Measurements from ENCODE around the gene TBC1D22A.

TBC1D22A gene

DNA sequence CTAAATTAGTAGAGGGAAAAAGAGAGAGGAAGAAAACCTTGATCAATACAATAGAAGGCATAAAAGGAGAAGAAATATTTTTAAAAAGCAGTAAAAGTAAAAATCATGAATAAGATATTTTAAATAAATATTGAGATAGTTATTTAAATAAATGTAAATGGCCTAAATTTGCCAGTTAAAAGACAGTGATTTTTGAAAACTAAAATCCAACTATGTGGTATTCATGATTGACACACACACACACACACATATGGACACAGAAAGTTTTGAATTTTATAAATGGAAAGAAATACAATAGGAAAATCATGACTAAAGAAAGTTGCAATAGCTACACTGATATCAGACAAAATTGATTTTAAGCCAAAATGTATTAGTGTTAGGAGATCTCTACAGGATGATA lies 313.1 kb downstream of the TBC1D22A start:
- TF ChIP-seq, protein P1, sequence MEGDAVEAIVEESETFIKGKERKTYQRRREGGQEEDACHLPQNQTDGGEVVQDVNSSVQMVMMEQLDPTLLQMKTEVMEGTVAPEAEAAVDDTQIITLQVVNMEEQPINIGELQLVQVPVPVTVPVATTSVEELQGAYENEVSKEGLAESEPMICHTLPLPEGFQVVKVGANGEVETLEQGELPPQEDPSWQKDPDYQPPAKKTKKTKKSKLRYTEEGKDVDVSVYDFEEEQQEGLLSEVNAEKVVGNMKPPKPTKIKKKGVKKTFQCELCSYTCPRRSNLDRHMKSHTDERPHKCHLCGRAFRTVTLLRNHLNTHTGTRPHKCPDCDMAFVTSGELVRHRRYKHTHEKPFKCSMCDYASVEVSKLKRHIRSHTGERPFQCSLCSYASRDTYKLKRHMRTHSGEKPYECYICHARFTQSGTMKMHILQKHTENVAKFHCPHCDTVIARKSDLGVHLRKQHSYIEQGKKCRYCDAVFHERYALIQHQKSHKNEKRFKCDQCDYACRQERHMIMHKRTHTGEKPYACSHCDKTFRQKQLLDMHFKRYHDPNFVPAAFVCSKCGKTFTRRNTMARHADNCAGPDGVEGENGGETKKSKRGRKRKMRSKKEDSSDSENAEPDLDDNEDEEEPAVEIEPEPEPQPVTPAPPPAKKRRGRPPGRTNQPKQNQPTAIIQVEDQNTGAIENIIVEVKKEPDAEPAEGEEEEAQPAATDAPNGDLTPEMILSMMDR (IDR thresholded peaks at IDR 0.05): no peak

DNA sequence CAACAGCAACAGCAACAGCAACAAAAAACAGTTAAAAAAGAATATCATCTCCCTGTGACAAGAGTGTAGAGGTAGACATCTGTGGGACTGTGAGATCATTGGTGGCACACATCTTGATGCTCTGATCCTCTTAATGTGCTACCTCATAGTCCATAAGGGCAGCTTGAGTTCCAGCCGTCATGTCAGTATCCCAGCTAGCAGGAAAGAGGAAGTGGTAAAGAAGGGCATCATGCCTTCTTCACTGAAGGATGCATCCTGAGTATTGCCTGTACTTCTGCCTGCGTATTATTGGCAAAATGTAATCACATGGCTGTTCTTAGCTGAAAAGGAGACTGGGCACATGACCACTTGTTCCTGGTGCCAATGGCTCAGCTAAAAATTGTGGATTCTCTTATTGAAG lies 314.3 kb downstream of the TBC1D22A start:
- TF ChIP-seq, protein P1 (IDR thresholded peaks at IDR 0.05): no peak

DNA sequence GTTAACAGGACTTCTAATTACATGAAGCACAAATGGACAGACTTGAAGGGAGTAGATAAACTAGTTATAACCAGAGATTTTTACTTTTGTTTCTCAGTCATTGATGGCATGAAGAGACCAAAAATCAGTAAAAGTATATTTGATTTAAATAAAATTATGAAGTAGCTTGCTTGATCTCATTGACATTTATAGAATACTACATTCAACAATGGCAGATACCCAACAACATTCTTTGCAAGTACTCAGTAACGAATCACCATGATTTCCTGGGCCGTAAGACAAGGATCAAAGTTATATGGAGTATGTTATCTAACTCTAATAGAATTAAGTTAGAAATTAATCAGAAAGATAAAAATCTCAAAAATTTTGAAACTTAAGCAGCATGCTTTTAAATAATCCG lies 317.6 kb downstream of the TBC1D22A start:
- TF ChIP-seq, protein P1 (IDR thresholded peaks at IDR 0.05): no peak

DNA sequence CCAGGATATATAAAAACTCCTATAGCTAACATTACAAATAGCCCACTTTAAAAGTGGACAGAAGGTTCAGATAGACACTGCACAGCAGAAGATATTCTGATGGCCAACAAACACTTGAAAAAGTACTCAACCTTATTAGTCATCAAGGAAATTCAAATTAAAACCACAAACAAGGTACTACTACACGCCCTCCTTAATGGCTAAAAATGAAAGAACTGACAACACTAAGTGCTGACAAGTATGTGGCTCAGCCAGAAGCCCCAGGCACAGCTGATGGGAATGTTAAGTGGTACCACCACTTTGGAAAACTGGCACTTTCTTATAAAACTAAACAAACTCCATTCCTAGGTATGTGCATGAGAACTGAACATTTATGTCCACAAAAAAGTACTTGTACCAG lies 320.1 kb downstream of the TBC1D22A start:
- TF ChIP-seq, protein P1 (IDR thresholded peaks at IDR 0.05): no peak

DNA sequence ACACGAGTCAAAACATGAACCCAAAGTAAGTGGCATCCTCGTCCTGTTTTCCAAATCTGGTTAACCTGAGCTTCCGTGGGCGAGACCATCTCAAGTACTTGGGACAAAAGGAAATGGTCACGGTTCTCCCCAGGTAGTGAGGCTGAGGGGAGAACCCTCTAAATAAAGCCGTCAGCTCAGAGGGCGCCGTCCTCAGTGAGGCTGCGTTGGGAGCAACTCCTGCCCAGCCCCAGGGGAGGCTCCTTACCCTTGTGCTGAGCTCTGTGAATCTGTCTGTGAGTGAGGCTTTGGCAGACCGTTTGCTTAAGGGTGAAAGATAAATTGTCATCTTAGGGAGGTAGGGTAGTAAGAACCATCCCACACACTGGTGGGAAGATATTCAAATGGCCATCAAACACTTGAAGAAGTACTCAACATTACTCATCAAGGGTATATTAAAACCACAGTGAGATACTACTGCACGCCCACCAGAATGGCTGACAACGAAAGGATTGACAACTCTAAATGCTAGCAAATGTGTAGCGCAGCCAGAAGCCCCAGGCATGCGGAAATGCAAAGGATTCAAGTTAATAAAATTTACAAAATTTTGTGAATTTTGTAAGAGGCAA lies 321.0 kb downstream of the TBC1D22A start:
- TF ChIP-seq, protein P1 (IDR thresholded peaks at IDR 0.05): no peak

DNA sequence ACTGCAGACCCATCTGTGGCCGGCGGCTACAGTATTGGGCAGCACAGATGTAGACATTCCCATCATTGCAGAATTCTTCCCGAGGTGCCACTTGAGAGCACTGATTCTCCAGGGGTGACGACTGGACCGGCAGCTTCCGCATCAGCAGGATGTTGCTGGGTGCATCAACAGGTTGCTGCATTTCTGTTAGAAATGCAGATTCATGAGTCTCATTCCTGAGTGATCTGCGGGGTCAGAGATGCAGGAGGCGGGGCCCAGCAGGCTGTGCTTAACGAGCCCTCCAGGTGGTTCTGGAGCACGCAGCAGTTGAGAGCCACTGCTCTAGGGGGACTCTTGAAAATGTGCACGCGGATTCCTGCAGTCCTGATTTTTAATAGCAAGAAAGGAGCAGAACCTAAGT lies 321.8 kb downstream of the TBC1D22A start:
- TF ChIP-seq, protein P1 (IDR thresholded peaks at IDR 0.05): no peak

DNA sequence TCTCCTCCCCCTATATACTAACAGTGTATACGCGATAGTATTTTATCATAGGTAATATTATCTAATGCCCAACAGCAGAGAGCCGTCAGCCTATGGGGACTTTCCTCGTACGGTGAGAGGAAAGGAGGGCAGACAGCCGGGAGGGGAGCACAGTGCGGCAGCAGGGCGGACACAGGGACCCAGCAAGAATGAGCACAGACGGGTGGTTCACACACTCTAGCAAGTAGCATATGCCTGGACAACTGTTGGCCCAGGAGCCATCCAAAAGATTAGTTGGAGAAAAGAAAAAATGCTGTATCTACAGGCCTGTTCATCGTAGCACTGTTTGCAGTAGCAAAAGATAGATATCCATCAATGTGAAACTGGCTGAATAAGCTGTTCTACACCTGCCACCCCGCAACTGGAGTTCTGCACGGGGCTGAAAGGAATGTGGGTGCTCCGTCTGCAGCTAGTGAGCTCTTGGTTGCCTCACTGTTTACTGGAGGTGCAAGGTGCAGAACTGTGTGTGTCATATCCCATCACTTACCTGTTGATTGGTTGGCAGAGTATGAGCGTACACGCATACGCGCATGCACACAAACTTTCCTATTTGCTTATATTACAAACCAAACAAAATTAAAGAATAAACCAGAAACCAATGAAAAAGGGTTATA lies 324.3 kb downstream of the TBC1D22A start:
- TF ChIP-seq, protein P1 (IDR thresholded peaks at IDR 0.05): no peak
